ENCODE measurements around the gene USP15. TPM values are rescaled to one million over a fixed set of nuclear protein-coding genes. Genes with fewer than 3 reads are reported as not detected.

Gene USP15
- total RNA-seq, 1 experiment from 2014 or later, result 25.8 TPM

DNA sequence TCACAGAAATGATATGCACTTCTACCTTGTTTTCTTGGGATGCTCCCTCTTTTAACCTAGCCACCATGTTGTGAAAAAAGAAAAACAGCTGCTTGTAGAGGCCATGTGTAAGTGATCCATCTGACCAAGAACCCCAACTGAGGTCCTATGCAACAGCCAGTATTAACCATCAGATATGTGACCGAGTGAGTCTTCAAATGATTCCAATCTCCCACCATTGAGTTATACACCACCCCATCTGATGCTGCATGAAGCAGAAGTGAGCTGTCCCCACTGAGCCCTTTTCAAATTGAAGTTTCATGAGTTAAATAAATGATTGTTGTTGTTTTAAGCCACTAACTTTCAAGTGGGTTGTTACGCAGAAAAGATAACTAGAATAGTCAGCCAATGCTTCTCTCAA lies 20.6 kb upstream of the USP15 start:
- no peak overlapping the region for H3K4me3 ChIP-seq
- BruUV-seq (replicated peaks), result no TSS peak
- CTCF ChIA-PET, result no interaction called here
- TF ChIP-seq, protein P1, sequence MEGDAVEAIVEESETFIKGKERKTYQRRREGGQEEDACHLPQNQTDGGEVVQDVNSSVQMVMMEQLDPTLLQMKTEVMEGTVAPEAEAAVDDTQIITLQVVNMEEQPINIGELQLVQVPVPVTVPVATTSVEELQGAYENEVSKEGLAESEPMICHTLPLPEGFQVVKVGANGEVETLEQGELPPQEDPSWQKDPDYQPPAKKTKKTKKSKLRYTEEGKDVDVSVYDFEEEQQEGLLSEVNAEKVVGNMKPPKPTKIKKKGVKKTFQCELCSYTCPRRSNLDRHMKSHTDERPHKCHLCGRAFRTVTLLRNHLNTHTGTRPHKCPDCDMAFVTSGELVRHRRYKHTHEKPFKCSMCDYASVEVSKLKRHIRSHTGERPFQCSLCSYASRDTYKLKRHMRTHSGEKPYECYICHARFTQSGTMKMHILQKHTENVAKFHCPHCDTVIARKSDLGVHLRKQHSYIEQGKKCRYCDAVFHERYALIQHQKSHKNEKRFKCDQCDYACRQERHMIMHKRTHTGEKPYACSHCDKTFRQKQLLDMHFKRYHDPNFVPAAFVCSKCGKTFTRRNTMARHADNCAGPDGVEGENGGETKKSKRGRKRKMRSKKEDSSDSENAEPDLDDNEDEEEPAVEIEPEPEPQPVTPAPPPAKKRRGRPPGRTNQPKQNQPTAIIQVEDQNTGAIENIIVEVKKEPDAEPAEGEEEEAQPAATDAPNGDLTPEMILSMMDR (conservative IDR thresholded peaks at IDR 0.05), result no peak
- TF ChIP-seq EZH2 (IDR thresholded peaks at IDR 0.05; ENCODE audit: low read depth), result no peak
- no peak overlapping the region for H3K27ac ChIP-seq
- no peak for DNase-seq
- no peaks in the 10 kb centered on the region for H3K4me1 ChIP-seq (replicated peaks; ENCODE audit: insufficient read depth)
- POLR2A ChIA-PET (ENCODE audit: unreplicated experiment), result no interaction called here
- no peaks in the 10 kb centered on the region for H4K20me1 ChIP-seq (ENCODE audit: insufficient read depth)
- H3K9me3 ChIP-seq (ENCODE audit: insufficient read depth, low read depth), result no peaks in the 10 kb centered on the region
- no peaks in the 10 kb centered on the region for H3K36me3 ChIP-seq (ENCODE audit: low read depth)
- no peaks in the 10 kb centered on the region for H3K27me3 ChIP-seq (ENCODE audit: insufficient read depth, low read depth)
- intact Hi-C loops (cut with micrococcal nuclease; ENCODE audit: unreplicated experiment), result no loop called here
- no peaks in the 10 kb centered on the region for H3F3A ChIP-seq (ENCODE audit: insufficient read depth, low read depth)
- no peaks in the 10 kb centered on the region for H3K9me2 ChIP-seq (ENCODE audit: insufficient read depth)
- no peaks in the 10 kb centered on the region for H3K79me2 ChIP-seq (ENCODE audit: low read depth)
- no peak overlapping the region for H3K4me2 ChIP-seq
- H2AFZ ChIP-seq, result no peak overlapping the region

DNA sequence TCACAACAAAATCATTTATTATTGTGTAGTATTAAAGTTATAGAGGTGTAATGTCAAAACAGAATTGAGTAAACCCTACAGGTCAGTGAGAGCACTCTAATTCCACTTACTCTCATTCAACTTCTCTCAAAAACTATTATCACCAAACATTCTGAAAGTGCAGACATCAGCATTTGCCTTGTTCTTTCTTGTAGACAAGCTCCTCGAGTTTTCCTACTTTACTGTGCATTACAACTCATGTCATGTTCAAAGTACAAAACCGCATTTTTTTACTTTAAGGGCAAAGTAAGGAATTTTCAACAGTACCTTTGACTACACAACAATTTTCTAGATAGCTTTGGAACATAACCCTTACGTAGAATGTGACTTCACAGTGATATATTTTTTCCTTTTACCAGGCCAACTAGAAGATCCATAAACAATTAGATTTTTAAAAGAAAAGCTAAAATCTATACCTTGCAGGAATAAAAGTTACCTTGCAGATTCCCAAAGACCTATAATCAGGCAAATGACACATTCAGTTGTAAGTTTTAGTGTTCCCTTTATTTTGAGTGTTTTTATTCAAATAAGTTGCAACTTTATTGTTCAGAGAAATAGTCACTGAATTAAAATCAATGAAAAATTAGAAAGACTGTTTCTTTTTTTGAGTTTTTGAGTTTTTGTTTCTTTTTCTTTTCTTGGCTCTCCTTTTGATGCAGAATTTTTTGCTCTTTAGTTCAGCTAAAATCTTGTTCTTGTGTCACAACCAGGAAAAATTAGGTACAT lies 12.7 kb upstream of the USP15 start:
- ChIA-PET CTCF (no interaction called here), POLR2A (ENCODE audit: unreplicated experiment) (no interaction called here)
- no peak for TF ChIP-seq EZH2 (IDR thresholded peaks at IDR 0.05; ENCODE audit: low read depth)
- TF ChIP-seq, protein P1 (conservative IDR thresholded peaks at IDR 0.05), result no peak
- DNase-seq, result no peak
- intact Hi-C loops (cut with micrococcal nuclease; ENCODE audit: unreplicated experiment), result no loop called here
- no peak overlapping the region for H3K27ac ChIP-seq
- no peak overlapping the region for H2AFZ ChIP-seq
- H3K9me2 ChIP-seq (ENCODE audit: insufficient read depth), result no peaks in the 10 kb centered on the region
- 0 out of 2 replicates have a peak, but pooled peaks cover 3% of the 10 kb centered on the region for H3F3A ChIP-seq (ENCODE audit: insufficient read depth, low read depth)
- H3K4me3 ChIP-seq, result no peak overlapping the region
- no peaks in the 10 kb centered on the region for H4K20me1 ChIP-seq (ENCODE audit: insufficient read depth)
- no TSS peak for BruUV-seq (replicated peaks)
- no peaks in the 10 kb centered on the region for H3K36me3 ChIP-seq (ENCODE audit: low read depth)
- H3K27me3 ChIP-seq (ENCODE audit: insufficient read depth, low read depth), result no peaks in the 10 kb centered on the region
- no peaks in the 10 kb centered on the region; the same call in 1 of the 2 replicates for H3K9me3 ChIP-seq (ENCODE audit: insufficient read depth, low read depth)
- no peak overlapping the region for H3K4me2 ChIP-seq
- H3K79me2 ChIP-seq (ENCODE audit: low read depth), result no peaks in the 10 kb centered on the region
- 0 out of 2 replicates have a peak, but pooled peaks cover 9% of the 10 kb centered on the region for H3K4me1 ChIP-seq (replicated peaks; ENCODE audit: insufficient read depth)

DNA sequence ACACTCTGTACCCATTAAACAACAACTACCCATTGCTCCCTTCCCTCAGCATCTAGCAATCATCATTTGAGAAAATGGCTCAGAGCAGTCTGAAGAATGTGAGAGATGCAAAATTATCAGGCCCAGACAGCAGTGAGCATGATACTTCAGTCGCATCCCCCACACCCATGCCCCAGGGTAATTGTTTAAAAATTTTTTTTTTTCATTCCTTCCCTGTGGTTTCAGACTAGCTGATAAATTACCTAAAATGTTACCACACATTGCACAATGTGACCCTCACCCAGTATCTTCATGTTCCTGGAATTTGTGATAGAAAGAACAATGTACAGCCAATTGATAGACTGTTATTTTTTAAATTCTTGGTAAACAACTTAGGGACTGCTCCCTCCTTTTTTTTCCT lies 11.3 kb upstream of the USP15 start:
- DNase-seq, result no peak

More for the DNA sequence above, 11.3 kb upstream of the USP15 start:
- Histone ChIP-seq H2AFZ (no peak overlapping the region), H3K27ac (no peak overlapping the region), H3K36me3 (ENCODE audit: low read depth) (no peaks in the 10 kb centered on the region), H3F3A (ENCODE audit: insufficient read depth, low read depth) (0 out of 2 replicates have a peak, but pooled peaks cover 3% of the 10 kb centered on the region), H3K4me1 (replicated peaks; ENCODE audit: insufficient read depth) (0 out of 2 replicates have a peak, but pooled peaks cover 9% of the 10 kb centered on the region), H4K20me1 (ENCODE audit: insufficient read depth) (no peaks in the 10 kb centered on the region), H3K79me2 (ENCODE audit: low read depth) (no peaks in the 10 kb centered on the region), H3K4me2 (no peak overlapping the region), H3K27me3 (ENCODE audit: insufficient read depth, low read depth) (no peaks in the 10 kb centered on the region), H3K9me3 (ENCODE audit: insufficient read depth, low read depth) (peaks cover 4% of the 10 kb centered on the region; the same call in 1 of the 2 replicates), H3K9me2 (ENCODE audit: insufficient read depth) (no peaks in the 10 kb centered on the region), H3K4me3 (no peak overlapping the region)
- intact Hi-C loops (cut with micrococcal nuclease; ENCODE audit: unreplicated experiment), result no loop called here
- TF ChIP-seq EZH2 (IDR thresholded peaks at IDR 0.05; ENCODE audit: low read depth), result no peak
- ChIA-PET POLR2A (ENCODE audit: unreplicated experiment) (no interaction called here), CTCF (no interaction called here)
- BruUV-seq (replicated peaks), result no TSS peak

All from PC-9 (cell line).